HepG2 (cell line): ENCODE results near the gene SLC25A22. TPM values are rescaled to one million over a fixed set of nuclear protein-coding genes. Genes with fewer than 3 reads are reported as not detected.

Experiments
- ARHGAP35 ChIP-seq: sonication (generic); formaldehyde crosslinking; IDR thresholded peaks from 2 replicates; pipeline ENCODE4 v1.9.0; 2022; ENCODE audit warnings: mild to moderate bottlenecking, inconsistent platforms, moderate library complexity, missing genetic modification reagents, borderline replicate concordance
- ATF5 ChIP-seq: sonication (generic); formaldehyde crosslinking; IDR thresholded peaks from 2 replicates; pipeline ENCODE4 v1.4.0; 2020; ENCODE audit warnings: mild to moderate bottlenecking, low read depth, missing genetic modification reagents
- CAMTA2 ChIP-seq: sonication (generic); formaldehyde crosslinking; IDR thresholded peaks from 2 replicates; pipeline ENCODE4 v1.4.0; 2020; ENCODE audit warnings: mild to moderate bottlenecking, missing genetic modification reagents, borderline replicate concordance
- HNF1A ChIP-seq, 2 experiments: sonication (generic) in 1 of 2; formaldehyde crosslinking in 1 of 2; IDR thresholded peaks; 2 replicates each; pipeline versions ENCODE4 v1.4.0 to v1.6.1; 2016 to 2020; ENCODE audit warnings: borderline replicate concordance in 1 of 2, low read depth in 1 of 2, mild to moderate bottlenecking in 1 of 2, missing genetic modification reagents in 1 of 2
- KDM2A ChIP-seq: sonication (generic); formaldehyde crosslinking; IDR thresholded peaks from 2 replicates; pipeline ENCODE4 v1.4.0; 2020; ENCODE audit warnings: low read depth, missing genetic modification reagents, borderline replicate concordance
- KDM6A ChIP-seq: IDR thresholded peaks from 2 replicates; pipeline ENCODE4 v1.6.1; 2016; ENCODE audit warnings: low read depth
- MIER2 ChIP-seq: IDR thresholded peaks from 2 replicates; pipeline ENCODE4 v1.6.1; 2016; ENCODE audit warnings: missing biosample characterization, missing genetic modification reagents
- NR0B2 ChIP-seq: sonication (generic); formaldehyde crosslinking; IDR thresholded peaks from 2 replicates; pipeline ENCODE4 v1.4.0; 2020; ENCODE audit warnings: mild to moderate bottlenecking, missing genetic modification reagents
- STAG1 ChIP-seq: sonication (generic); formaldehyde crosslinking; IDR thresholded peaks from 2 replicates; pipeline ENCODE4 v1.4.0; 2020; ENCODE audit warnings: missing genetic modification reagents
- ZBTB7B ChIP-seq: sonication (generic); formaldehyde crosslinking; IDR thresholded peaks from 2 replicates; pipeline ENCODE4 v1.4.0; 2020; ENCODE audit warnings: missing genetic modification reagents
- ZFP82 ChIP-seq: sonication (generic); formaldehyde crosslinking; IDR thresholded peaks from 2 replicates; pipeline ENCODE4 v1.5.1; 2020; ENCODE audit warnings: mild to moderate bottlenecking, missing genetic modification reagents, borderline replicate concordance
- ZNF20 ChIP-seq: sonication (generic); formaldehyde crosslinking; IDR thresholded peaks from 2 replicates; pipeline ENCODE4 v1.4.0; 2020; ENCODE audit warnings: mild to moderate bottlenecking, moderate library complexity, missing genetic modification reagents
- ZNF260 ChIP-seq: sonication (generic); formaldehyde crosslinking; IDR thresholded peaks from 2 replicates; pipeline ENCODE4 v1.4.0; 2020; ENCODE audit warnings: missing genetic modification reagents, low read depth, mild to moderate bottlenecking, borderline replicate concordance
- ZNF280D ChIP-seq: sonication (generic); formaldehyde crosslinking; IDR thresholded peaks from 2 replicates; pipeline ENCODE4 v1.5.1; 2020; ENCODE audit warnings: mild to moderate bottlenecking, missing genetic modification reagents
- ZNF367 ChIP-seq: sonication (generic); formaldehyde crosslinking; IDR thresholded peaks from 2 replicates; pipeline ENCODE4 v1.4.0; 2020; ENCODE audit warnings: missing genetic modification reagents, borderline replicate concordance
- ZNF44 ChIP-seq: sonication (generic); formaldehyde crosslinking; IDR thresholded peaks from 2 replicates; pipeline ENCODE4 v1.5.1; 2020; ENCODE audit warnings: mild to moderate bottlenecking, missing genetic modification reagents
- ZNF484 ChIP-seq: sonication (generic); formaldehyde crosslinking; IDR thresholded peaks from 2 replicates; pipeline ENCODE4 v1.5.1; 2020; ENCODE audit warnings: mild to moderate bottlenecking, low read depth, missing genetic modification reagents, borderline replicate concordance
- ZNF768 ChIP-seq: sonication (generic); formaldehyde crosslinking; IDR thresholded peaks from 2 replicates; pipeline ENCODE4 v1.4.0; 2020; ENCODE audit warnings: missing genetic modification reagents
- polyA plus RNA-seq, 8 experiments: library from polyadenylated mRNA; depleted of rRNA in 3 of 8; stranded (reverse) in 7 of 8; unstranded in 1 of 8; fragments of >200 nt; fragmentation: Illumina TruSeq in 4 of 8; extraction: Trizol in 4 of 8; gene quantifications; 2 replicates each; pipeline versions ENCODE4 v1.2.1 to v1.2.3, GENCODE V29; 2011 to 2016; ENCODE audit warnings: low read depth in 4 of 8, missing spikeins in 1 of 8, mixed read lengths in 1 of 8; ENCODE audit not compliant: insufficient read depth in 1 of 8
- total RNA-seq, 5 experiments: library from RNA; depleted of rRNA; stranded (reverse); fragments of >200 nt; fragmentation: Illumina TruSeq; extraction: Trizol; gene quantifications; 2 replicates each; pipeline ENCODE4 v1.2.3, GENCODE V29; 2016; ENCODE audit warnings: low read depth in 1 of 5

SLC25A22 gene
- total and polyA plus RNA-seq, 2 of the 13 experiments (the other 11 are each of a cell fraction or from before 2014, with no cell fraction given) = 12.4 to 19.2 TPM

GRCh38 chr11:809287-810039 is 11.4 kb upstream of the SLC25A22 start, which contains the start of gene RPLP2 (continued):
- TF ChIP-seq ZBTB7B = peak; percentile 53; the same call in 1 of the 2 replicates
- no peak for TF ChIP-seq ZNF484 (CRISPR knock-in tag)
- peak; percentile 86; the same call in 1 of the 2 replicates for TF ChIP-seq NR0B2 (CRISPR knock-in tag)
- no peak for TF ChIP-seq ZNF367 (CRISPR knock-in tag)
- TF ChIP-seq ZNF260 (CRISPR knock-in tag) = no peak
- TF ChIP-seq KDM2A (CRISPR knock-in tag) = peak; percentile 38; the same call in 1 of the 2 replicates
- TF ChIP-seq CAMTA2 (CRISPR knock-in tag) = peak; percentile 4; the same call in 1 of the 2 replicates
- no peak for TF ChIP-seq HNF1A (IDR thresholded peaks at IDR 0.05; ENCODE audit: low read depth)
- TF ChIP-seq HNF1A (CRISPR knock-in tag; IDR thresholded peaks at IDR 0.05; ENCODE audit: borderline replicate concordance) = peak; percentile 72; the same call in 1 of the 2 replicates
- peak; percentile 51; the same call in 1 of the 2 replicates for TF ChIP-seq ARHGAP35 (CRISPR knock-in tag)
- 0 out of 2 replicates have a peak, but pooled peaks have one; percentile 51 for TF ChIP-seq KDM6A
- peak; percentile 96 for TF ChIP-seq ZFP82 (CRISPR knock-in tag)
- peak; percentile 57; the same call in 1 of the 2 replicates for TF ChIP-seq ZNF768 (CRISPR knock-in tag)
- peak; percentile 84 for TF ChIP-seq ZNF280D (CRISPR knock-in tag)
- TF ChIP-seq MIER2 (CRISPR knock-in tag) = no peak
- TF ChIP-seq ZNF20 = no peak
- TF ChIP-seq ATF5 (CRISPR knock-in tag) = no peak
- TF ChIP-seq ZNF44 = no peak
- TF ChIP-seq STAG1 = no peak
